Endothelial cell of umbilical vein (primary cell): Measurements from ENCODE around the gene MVB12B. TPM values are rescaled to one million over a fixed set of nuclear protein-coding genes. Genes with fewer than 3 reads are reported as not detected.

Source experiments
- BruUV-seq: library from RNA; stranded (reverse); fragments of 400-500 nt; replicated peaks from 2 replicates; lab custom pipeline; 2021; lab: Mats Ljungman, UMichigan
- CTCF ChIA-PET: fragments of 300-600, 350-600 bp; sonication (Branson Sonifier 250); formaldehyde crosslinking; loops from one replicate; lab custom pipeline; 2021; ENCODE audit warnings: antibody characterized with exemption, inconsistent platforms; lab: Charles Lee
- POLR2A ChIA-PET: fragments of 300-600, 350-600 bp; sonication (Branson Sonifier 250); formaldehyde crosslinking; loops from one replicate; lab custom pipeline; 2021; ENCODE audit warnings: antibody characterized with exemption, inconsistent platforms; lab: Charles Lee
- DNase-seq: peaks from one replicate; pipeline ENCODE4 v3.0.0-alpha.2; 2011; ENCODE audit warnings: low read depth, low spot score
- FAIRE-seq: peaks from 2 replicates; lab custom pipeline; 2011; peaks lifted over from hg19 to GRCh38; lab: Jason Lieb, UNC
- H2AFZ ChIP-seq: 2 replicates; pipeline ENCODE4 v1.6.0; 2012; ENCODE audit warnings: low read depth, low read length, control low read depth, inconsistent platforms
- H3K27ac ChIP-seq: 2 replicates; pipeline ENCODE4 v1.5.1; 2011; ENCODE audit warnings: low read depth, mild to moderate bottlenecking, control low read depth, low read length, moderate library complexity; ENCODE audit not compliant: insufficient read depth
- H3K27me3 ChIP-seq, 2 experiments: 2 replicates each; pipeline versions ENCODE4 v1.6.0 to v1.6.1; 2011; ENCODE audit warnings: low read length in 2 of 2, mixed read lengths in 1 of 2; ENCODE audit not compliant: control insufficient read depth in 2 of 2, insufficient read depth in 2 of 2
- H3K36me3 ChIP-seq, 2 experiments: 2 replicates in 1 of 2; 3 replicates in 1 of 2; pipeline ENCODE4 v1.5.1; 2011; ENCODE audit warnings: low read length in 2 of 2, mild to moderate bottlenecking in 1 of 2, moderate library complexity in 1 of 2; ENCODE audit not compliant: control insufficient read depth in 2 of 2, insufficient read depth in 2 of 2; ENCODE audit errors: extremely low read depth in 1 of 2
- H3K4me1 ChIP-seq: 3 replicates; pipeline ENCODE4 v1.5.1; 2011; ENCODE audit warnings: mild to moderate bottlenecking, low read length; ENCODE audit not compliant: control insufficient read depth, insufficient read depth; ENCODE audit errors: extremely low read depth
- H3K4me2 ChIP-seq: 2 replicates; pipeline ENCODE4 v1.6.1; 2011; ENCODE audit warnings: low read length, control low read depth, mixed read lengths; ENCODE audit not compliant: insufficient read depth
- H3K4me3 ChIP-seq, 3 experiments: fragments of 200-600 bp in 1 of 3; sonication (generic), shearing (Covaris generic) in 1 of 3; replicated peaks in 1 of 3; 2 replicates each; pipeline ENCODE4 v1.5.1; 2011 to 2016; ENCODE audit warnings: control low read depth in 3 of 3, low read length in 3 of 3, mild to moderate bottlenecking in 2 of 3, inconsistent platforms in 1 of 3, low read depth in 1 of 3, moderate library complexity in 1 of 3; ENCODE audit not compliant: insufficient read depth in 1 of 3
- H3K79me2 ChIP-seq: 2 replicates; pipeline ENCODE4 v1.6.0; 2012; ENCODE audit warnings: low read length, inconsistent platforms; ENCODE audit not compliant: control insufficient read depth, insufficient read depth
- H3K9ac ChIP-seq: replicated peaks from 2 replicates; pipeline ENCODE3; 2011; ENCODE audit warnings: low read length, control low read depth; ENCODE audit not compliant: insufficient read depth; ENCODE audit errors: extremely low read depth
- H3K9me1 ChIP-seq: replicated peaks from 3 replicates; pipeline ENCODE4 v1.6.0; 2011; ENCODE audit warnings: mild to moderate bottlenecking, low read length; ENCODE audit not compliant: control insufficient read depth, insufficient read depth; ENCODE audit errors: extremely low read depth
- H3K9me3 ChIP-seq: replicated peaks from 2 replicates; pipeline ENCODE4 v1.5.1; 2012; ENCODE audit warnings: low read length, inconsistent platforms; ENCODE audit not compliant: control insufficient read depth, insufficient read depth
- H4K20me1 ChIP-seq: replicated peaks from 2 replicates; pipeline ENCODE3; 2011; ENCODE audit warnings: mild to moderate bottlenecking, low read length; ENCODE audit not compliant: control insufficient read depth, insufficient read depth; ENCODE audit errors: extremely low read depth
- EZH2 ChIP-seq: IDR thresholded peaks from 2 replicates; pipeline ENCODE4 v1.6.1; 2012; ENCODE audit warnings: borderline replicate concordance, low read depth, mild to moderate bottlenecking, moderate library complexity, low read length, inconsistent platforms; ENCODE audit not compliant: severe bottlenecking
- FOS ChIP-seq: IDR thresholded peaks from 2 replicates; pipeline ENCODE4 v1.6.1; 2011; ENCODE audit warnings: mild to moderate bottlenecking, low read length, moderate library complexity, borderline replicate concordance; ENCODE audit not compliant: insufficient read depth
- GATA2 ChIP-seq: IDR thresholded peaks from 2 replicates; pipeline ENCODE4 v1.7.0; 2011; ENCODE audit warnings: low read depth, mild to moderate bottlenecking, moderate library complexity, mixed read lengths, low read length; ENCODE audit not compliant: insufficient read length, insufficient read depth
- JUN ChIP-seq: IDR thresholded peaks from 2 replicates; pipeline ENCODE4 v1.6.1; 2011; ENCODE audit warnings: borderline replicate concordance, low read depth; ENCODE audit not compliant: insufficient read length, insufficient read depth
- MYC ChIP-seq: IDR thresholded peaks from one replicate; pipeline ENCODE4 v1.6.1; 2011; ENCODE audit warnings: mild to moderate bottlenecking, low read depth, low read length
- POLR2A ChIP-seq: IDR thresholded peaks from 2 replicates; pipeline ENCODE4 v1.6.1; 2012; ENCODE audit warnings: low read depth, mild to moderate bottlenecking, control low read depth, low read length
- POLR2AphosphoS5 ChIP-seq: IDR thresholded peaks from 2 replicates; pipeline ENCODE4 v1.6.1; 2012; ENCODE audit warnings: low read depth, mild to moderate bottlenecking, control low read depth, low read length, moderate library complexity; ENCODE audit not compliant: insufficient read depth
- dilution Hi-C: fragments of 300-500 bp; cut with MboI; formaldehyde crosslinking; loops from one replicate; pipeline ENCODE4 v1.15.0; 2019; ENCODE audit warnings: low sequenced_read_pairs; ENCODE audit not compliant: extremely low pct_ligation_motif_present
- intact Hi-C: fragments of 100-400 bp; cut with micrococcal nuclease; formaldehyde crosslinking; loops from one replicate; pipeline ENCODE4 v1.10.0; 2022
- polyA plus RNA-seq, 4 experiments: library from polyadenylated mRNA; depleted of rRNA in 3 of 4; stranded (reverse) in 3 of 4; unstranded in 1 of 4; fragments of >200 nt; gene quantifications; 2 replicates each; pipeline versions ENCODE4 v1.2.1 to v1.2.3, GENCODE V29; 2011 to 2012; ENCODE audit warnings: missing spikeins in 1 of 4
- total RNA-seq: library from RNA; stranded (reverse); gene quantifications from 2 replicates; pipeline ENCODE4 v1.2.3, GENCODE V29; 2021
- TF ChIP-seq, protein P1 (sequence below), 2 donors: IDR thresholded peaks; 1 replicate in 1 of 2; 2 replicates in 1 of 2; pipeline ENCODE4 v1.5.1; 2011; ENCODE audit warnings: low read length in 2 of 2, mild to moderate bottlenecking in 2 of 2, moderate library complexity in 2 of 2, control low read depth in 1 of 2, inconsistent platforms in 1 of 2, low read depth in 1 of 2; ENCODE audit not compliant: insufficient read depth in 1 of 2; ENCODE audit errors: extremely low read depth in 1 of 2
- TF ChIP-seq, protein P2 (sequence below): IDR thresholded peaks from 2 replicates; pipeline ENCODE4 v1.6.1; 2011; ENCODE audit not compliant: insufficient read depth, insufficient read length

The MVB12B gene
- total and polyA plus RNA-seq, 2 donors (not counting 3 experiments of a cell fraction or from before 2014, with no cell fraction given) = 6.6 to 17.3 TPM

DNA sequence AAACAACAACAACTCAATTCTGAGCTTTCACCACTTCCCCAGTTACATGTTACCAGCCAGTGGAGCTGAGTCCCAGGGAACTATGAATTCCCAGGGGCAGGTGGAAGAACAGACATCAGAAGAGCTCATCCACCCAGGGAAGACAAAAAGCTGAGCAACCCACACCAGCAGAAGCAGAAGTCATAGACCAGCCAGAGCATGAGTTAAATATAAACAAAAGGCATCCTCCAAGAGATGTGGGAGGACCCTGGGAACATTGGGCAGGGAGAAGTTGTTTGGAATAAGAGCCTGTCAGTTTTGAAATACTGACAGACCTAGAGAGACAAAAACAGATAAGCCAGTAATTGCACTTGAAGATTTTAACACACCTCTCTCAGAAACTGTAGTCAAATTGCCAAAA, 184.8 kb downstream of the MVB12B start:
- Histone ChIP-seq H3K4me2 (no peak overlapping the region), H3K79me2 (no peaks in the 10 kb centered on the region), H3K36me3 (no peaks in the 10 kb centered on the region), H3K27ac (no peak overlapping the region), H3K4me1 (no peaks in the 10 kb centered on the region), H4K20me1 (no peaks in the 10 kb centered on the region), H3K9ac (no peak overlapping the region), H3K9me1 (no peaks in the 10 kb centered on the region), H3K9me3 (no peaks in the 10 kb centered on the region), H3K27me3 (peaks cover 1 to 7% of the 10 kb centered on the region in 2 experiments), H3K4me3 (no peak overlapping the region), H2AFZ (no peak overlapping the region)
- no peak for FAIRE-seq
- ChIA-PET CTCF (interaction anchor here (1.1 to 6.3 kb wide), 3 partner anchors 10 to 47 kb away, joined by 4 to 26 read pairs (median 5); no protein-coding TSS in a partner anchor), POLR2A (no interaction called here)
- no TSS peak for BruUV-seq
- no peak for DNase-seq
- TF ChIP-seq, protein P1, sequence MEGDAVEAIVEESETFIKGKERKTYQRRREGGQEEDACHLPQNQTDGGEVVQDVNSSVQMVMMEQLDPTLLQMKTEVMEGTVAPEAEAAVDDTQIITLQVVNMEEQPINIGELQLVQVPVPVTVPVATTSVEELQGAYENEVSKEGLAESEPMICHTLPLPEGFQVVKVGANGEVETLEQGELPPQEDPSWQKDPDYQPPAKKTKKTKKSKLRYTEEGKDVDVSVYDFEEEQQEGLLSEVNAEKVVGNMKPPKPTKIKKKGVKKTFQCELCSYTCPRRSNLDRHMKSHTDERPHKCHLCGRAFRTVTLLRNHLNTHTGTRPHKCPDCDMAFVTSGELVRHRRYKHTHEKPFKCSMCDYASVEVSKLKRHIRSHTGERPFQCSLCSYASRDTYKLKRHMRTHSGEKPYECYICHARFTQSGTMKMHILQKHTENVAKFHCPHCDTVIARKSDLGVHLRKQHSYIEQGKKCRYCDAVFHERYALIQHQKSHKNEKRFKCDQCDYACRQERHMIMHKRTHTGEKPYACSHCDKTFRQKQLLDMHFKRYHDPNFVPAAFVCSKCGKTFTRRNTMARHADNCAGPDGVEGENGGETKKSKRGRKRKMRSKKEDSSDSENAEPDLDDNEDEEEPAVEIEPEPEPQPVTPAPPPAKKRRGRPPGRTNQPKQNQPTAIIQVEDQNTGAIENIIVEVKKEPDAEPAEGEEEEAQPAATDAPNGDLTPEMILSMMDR (IDR thresholded peaks at IDR 0.05; ENCODE audit: extremely low read depth in 1 of 2, insufficient read depth in 1 of 2, low read depth in 1 of 2, low read length in 2 of 2) = no peak
- TF ChIP-seq JUN (no peak), EZH2 (no peak), POLR2AphosphoS5 (no peak), FOS (no peak), GATA2 (no peak), MYC (no peak), POLR2A (no peak)
- TF ChIP-seq, protein P2, sequence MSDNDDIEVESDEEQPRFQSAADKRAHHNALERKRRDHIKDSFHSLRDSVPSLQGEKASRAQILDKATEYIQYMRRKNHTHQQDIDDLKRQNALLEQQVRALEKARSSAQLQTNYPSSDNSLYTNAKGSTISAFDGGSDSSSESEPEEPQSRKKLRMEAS = no peak
- dilution Hi-C loops (no loop called here), intact Hi-C loops (no loop called here)
